NB4 (cell line): Measurements from ENCODE around the gene SLC38A10.

Experiments used
- POLR2A ChIP-seq: IDR thresholded peaks from 2 replicates; pipeline ENCODE4 v1.6.1; 2011; ENCODE audit warnings: mild to moderate bottlenecking; ENCODE audit not compliant: insufficient read length; ENCODE audit errors: extremely low read depth
- TF ChIP-seq, protein P1 (sequence below): IDR thresholded peaks from one replicate; pipeline ENCODE4 v1.5.1; 2012; ENCODE audit warnings: low read depth, low read length

DNA sequence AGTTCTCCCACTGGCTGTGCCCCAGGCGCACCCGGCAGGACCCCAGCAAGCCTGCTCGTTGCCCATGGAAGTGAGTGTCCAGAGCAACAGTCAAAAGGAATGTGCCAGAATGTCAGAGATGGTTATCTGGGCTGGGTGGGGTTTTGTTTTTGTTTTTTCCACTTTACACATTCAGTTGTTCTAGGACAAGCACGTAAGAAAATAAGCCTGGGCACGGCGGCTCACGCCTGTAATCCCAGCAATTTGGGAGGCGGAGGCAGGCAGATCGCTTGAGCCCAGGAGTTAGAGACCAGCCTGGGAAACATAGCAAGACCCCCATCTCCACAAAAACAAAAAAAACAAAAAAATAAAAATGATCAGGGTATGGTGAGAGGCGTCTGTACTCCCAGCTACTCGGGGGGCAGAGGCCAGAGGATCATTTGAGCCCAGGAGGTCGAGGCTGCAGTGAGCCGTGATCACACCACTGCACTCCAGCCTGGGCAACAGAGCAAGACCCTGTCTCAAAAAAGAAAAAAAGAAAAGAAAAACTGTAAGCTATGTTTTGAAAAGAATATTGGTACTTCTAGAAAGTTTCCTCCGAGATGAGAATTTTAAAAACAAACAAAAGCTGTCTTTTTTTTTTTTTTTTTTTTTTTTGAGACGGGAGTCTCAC, 47.6 kb downstream of the SLC38A10 start:
- TF ChIP-seq, protein P1, sequence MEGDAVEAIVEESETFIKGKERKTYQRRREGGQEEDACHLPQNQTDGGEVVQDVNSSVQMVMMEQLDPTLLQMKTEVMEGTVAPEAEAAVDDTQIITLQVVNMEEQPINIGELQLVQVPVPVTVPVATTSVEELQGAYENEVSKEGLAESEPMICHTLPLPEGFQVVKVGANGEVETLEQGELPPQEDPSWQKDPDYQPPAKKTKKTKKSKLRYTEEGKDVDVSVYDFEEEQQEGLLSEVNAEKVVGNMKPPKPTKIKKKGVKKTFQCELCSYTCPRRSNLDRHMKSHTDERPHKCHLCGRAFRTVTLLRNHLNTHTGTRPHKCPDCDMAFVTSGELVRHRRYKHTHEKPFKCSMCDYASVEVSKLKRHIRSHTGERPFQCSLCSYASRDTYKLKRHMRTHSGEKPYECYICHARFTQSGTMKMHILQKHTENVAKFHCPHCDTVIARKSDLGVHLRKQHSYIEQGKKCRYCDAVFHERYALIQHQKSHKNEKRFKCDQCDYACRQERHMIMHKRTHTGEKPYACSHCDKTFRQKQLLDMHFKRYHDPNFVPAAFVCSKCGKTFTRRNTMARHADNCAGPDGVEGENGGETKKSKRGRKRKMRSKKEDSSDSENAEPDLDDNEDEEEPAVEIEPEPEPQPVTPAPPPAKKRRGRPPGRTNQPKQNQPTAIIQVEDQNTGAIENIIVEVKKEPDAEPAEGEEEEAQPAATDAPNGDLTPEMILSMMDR, result no peak
- TF ChIP-seq POLR2A, result no peak
